ENCODE measurements around the gene MYO7B. TPM values are rescaled to one million over a fixed set of nuclear protein-coding genes. Genes with fewer than 3 reads are reported as not detected.

The MYO7B gene
- total and polyA plus RNA-seq, 10 donors: 32.3 to 165 (median 52.9) TPM

DNA sequence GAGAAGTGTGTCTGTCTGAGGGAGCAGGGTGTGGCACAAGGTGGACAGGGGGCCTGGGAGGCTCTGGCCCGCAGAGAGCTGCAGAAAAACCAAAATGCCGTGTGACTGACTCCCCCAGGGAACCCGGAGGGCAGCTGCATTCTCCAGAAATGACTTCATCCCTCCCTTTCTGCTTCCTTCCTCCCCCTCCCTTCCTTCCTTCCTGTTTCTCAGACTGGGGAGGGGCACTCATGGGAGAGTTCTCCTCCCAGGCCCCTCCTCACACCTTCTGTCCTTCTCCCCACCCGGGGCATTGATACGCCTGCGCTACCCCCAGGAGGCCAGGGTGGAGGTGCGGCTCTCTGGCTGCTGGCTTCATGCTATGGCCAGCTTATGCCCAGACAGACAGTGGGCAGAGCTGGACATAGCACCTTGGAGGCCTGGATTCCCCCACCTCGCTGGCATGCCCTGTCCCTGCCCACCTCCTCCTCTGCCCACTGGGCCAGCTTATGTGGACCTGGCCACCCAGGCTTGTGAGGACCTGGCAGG lies 102.3 kb downstream of the MYO7B start:
- WGBS, 5 donors: 15 to 40% (median 23%) methylated on average over 8 of the region's 8 CpGs
- Histone ChIP-seq H3K4me3 (peak overlapping the region in 3 of 8 donors; percentile 1 to 51 (median 4)), H3K9me3 (no peaks in the 10 kb centered on the region), H3K27me3 (replicated peaks in 1 of 7) (no peaks in the 10 kb centered on the region), H3K36me3 (peaks cover 0 to 81% (median 6%) of the 10 kb centered on the region in 6 donors), H3K27ac (peak overlapping the region; percentile 78 to 96 (median 92)), H3K4me1 (peaks cover 84 to 100% (median 100%) of the 10 kb centered on the region in 6 donors)
- peak; percentile 88 for DNase-seq
- TF ChIP-seq POLR2AphosphoS5 (IDR thresholded peaks at IDR 0.05): peak in 2 of 3 donors; percentile 51 to 76
- TF ChIP-seq POLR2A (IDR thresholded peaks at IDR 0.05): no peak
- no peak for TF ChIP-seq CTCF (IDR thresholded peaks at IDR 0.05 in 8 of 11, conservative IDR thresholded peaks at IDR 0.05 in 3 of 11)
- intact Hi-C loops (cut with DNase I; ENCODE audit: low total_unique reads): no loop called here

GRCh38 chr2:127638361-127639110 lies 103.1 kb downstream of the MYO7B start:
- peak; percentile 93 for DNase-seq
- H3K4me1 ChIP-seq: peaks cover 78 to 100% (median 95%) of the 10 kb centered on the region in 6 donors
- no peaks in the 10 kb centered on the region for H3K27me3 ChIP-seq (replicated peaks in 1 of 7)
- H3K36me3 ChIP-seq: peaks cover 0 to 74% (median 6%) of the 10 kb centered on the region in 6 donors
- peak overlapping the region; percentile 78 to 96 (median 92) for H3K27ac ChIP-seq
- 42 to 60% (median 52%) methylated on average over 16 to 23 of the region's 23 CpGs for WGBS, 5 donors
- H3K9me3 ChIP-seq: no peaks in the 10 kb centered on the region
- TF ChIP-seq POLR2AphosphoS5 (IDR thresholded peaks at IDR 0.05) (peak; percentile 39 to 79 (median 61)), POLR2A (IDR thresholded peaks at IDR 0.05) (no peak), CTCF (IDR thresholded peaks at IDR 0.05 in 8 of 11, conservative IDR thresholded peaks at IDR 0.05 in 3 of 11) (no peak)
- peak overlapping the region in 4 of 8 donors; percentile 1 to 51 (median 10) for H3K4me3 ChIP-seq
- intact Hi-C loops (cut with DNase I; ENCODE audit: low total_unique reads): no loop called here

- Histone ChIP-seq H3K36me3 (peaks cover 0 to 68% (median 6%) of the 10 kb centered on the region in 6 donors), H3K4me3 (peak overlapping the region in 2 of 8 donors; percentile 11 to 51), H3K27me3 (replicated peaks in 1 of 7) (no peaks in the 10 kb centered on the region), H3K27ac (peak overlapping the region; percentile 53 to 96 (median 92)), H3K4me1 (peaks cover 73 to 100% (median 90%) of the 10 kb centered on the region in 6 donors), H3K9me3 (no peaks in the 10 kb centered on the region)
- WGBS, 5 donors: 74 to 85% (median 80%) methylated on average over 13 of the region's 13 CpGs
- intact Hi-C loops (cut with DNase I; ENCODE audit: low total_unique reads): no loop called here
- DNase-seq: no peak
- TF ChIP-seq CTCF (IDR thresholded peaks at IDR 0.05 in 8 of 11, conservative IDR thresholded peaks at IDR 0.05 in 3 of 11) (no peak), POLR2AphosphoS5 (IDR thresholded peaks at IDR 0.05) (no peak), POLR2A (IDR thresholded peaks at IDR 0.05) (no peak)
These were observed 103.6 kb downstream of the MYO7B start for GRCh38 chr2:127639111-127639474.
